ENCODE measurements around the gene CYP19A1.

The CYP19A1 gene

GRCh38 chr15:51226576-51227210, 111.7 kb downstream of the CYP19A1 start:
- Histone ChIP-seq H3K9ac (ENCODE audit: low read length) (no peak overlapping the region), H2AFZ (ENCODE audit: insufficient read depth, low read length, poor library complexity) (no peak overlapping the region), H2BK12ac (ENCODE audit: low read length) (no peak overlapping the region), H3K4ac (ENCODE audit: low read depth, low read length) (no peak overlapping the region), H3K23ac (ENCODE audit: low read length) (no peak overlapping the region), H3K4me2 (ENCODE audit: low read length) (no peak overlapping the region), H2BK120ac (ENCODE audit: insufficient read depth, low read length, poor library complexity) (no peak overlapping the region), H4K12ac (ENCODE audit: low read depth, low read length) (no peak overlapping the region), H2BK5ac (ENCODE audit: low read depth, low read length, poor library complexity) (no peak overlapping the region), H3K14ac (ENCODE audit: low read length) (no peak overlapping the region), H3K4me3 (ENCODE audit: low read depth, low read length) (no peak overlapping the region), H4K8ac (ENCODE audit: low read depth, low read length) (no peak overlapping the region), H2AK5ac (ENCODE audit: low read length) (no peak overlapping the region), H3K79me1 (ENCODE audit: low read length) (no peaks in the 10 kb centered on the region), H3K27ac (ENCODE audit: low read depth, low read length) (no peak overlapping the region), H3K79me2 (ENCODE audit: control insufficient read depth, insufficient read depth, low read length, poor library complexity) (no peaks in the 10 kb centered on the region), H3K4me1 (ENCODE audit: control insufficient read depth in 1 of 2, insufficient read depth in 2 of 2, low read length in 2 of 2) (peaks cover 0 to 4% of the 10 kb centered on the region in 2 experiments), H3K36me3 (ENCODE audit: control insufficient read depth in 1 of 2, insufficient read depth in 2 of 2, low read length in 2 of 2) (peaks cover 2 to 3% of the 10 kb centered on the region in 2 experiments), H3K27me3 (ENCODE audit: insufficient read depth, low read length) (no peaks in the 10 kb centered on the region), H3K18ac (ENCODE audit: low read length) (no peak overlapping the region), H4K91ac (ENCODE audit: low read depth, low read length) (no peak overlapping the region), H3K9me3 (ENCODE audit: insufficient read depth, low read depth, low read length) (peaks cover 2% of the 10 kb centered on the region)
- no peak for DNase-seq
- WGBS (ENCODE audit: extremely low coverage, insufficient coverage, insufficient read length), result no CpG with 5 or more reads among the region's 6 CpGs

GRCh38 chr15:51224428-51224827, 114.0 kb downstream of the CYP19A1 start:
- peaks cover 0 to 4% of the 10 kb centered on the region in 2 experiments for H3K4me1 ChIP-seq (ENCODE audit: control insufficient read depth in 1 of 2, insufficient read depth in 2 of 2, low read length in 2 of 2)
- no peak overlapping the region for H2AK5ac ChIP-seq (ENCODE audit: low read length)
- no peak overlapping the region for H3K27ac ChIP-seq (ENCODE audit: low read depth, low read length)
- H3K4me3 ChIP-seq (ENCODE audit: low read depth, low read length), result no peak overlapping the region
- H4K91ac ChIP-seq (ENCODE audit: low read depth, low read length), result no peak overlapping the region
- peaks cover 2 to 3% of the 10 kb centered on the region in 2 experiments for H3K36me3 ChIP-seq (ENCODE audit: control insufficient read depth in 1 of 2, insufficient read depth in 2 of 2, low read length in 2 of 2)
- H2AFZ ChIP-seq (ENCODE audit: insufficient read depth, low read length, poor library complexity), result no peak overlapping the region
- no peak overlapping the region for H2BK120ac ChIP-seq (ENCODE audit: insufficient read depth, low read length, poor library complexity)
- H3K4ac ChIP-seq (ENCODE audit: low read depth, low read length), result no peak overlapping the region
- peaks cover 2% of the 10 kb centered on the region for H3K9me3 ChIP-seq (ENCODE audit: insufficient read depth, low read depth, low read length)
- no peak overlapping the region for H3K18ac ChIP-seq (ENCODE audit: low read length)
- H3K23ac ChIP-seq (ENCODE audit: low read length), result no peak overlapping the region
- H3K79me2 ChIP-seq (ENCODE audit: control insufficient read depth, insufficient read depth, low read length, poor library complexity), result no peaks in the 10 kb centered on the region
- H3K27me3 ChIP-seq (ENCODE audit: insufficient read depth, low read length), result no peaks in the 10 kb centered on the region
- no peak overlapping the region for H3K4me2 ChIP-seq (ENCODE audit: low read length)
- no peak overlapping the region for H3K9ac ChIP-seq (ENCODE audit: low read length)
- no peak overlapping the region for H3K14ac ChIP-seq (ENCODE audit: low read length)
- no peaks in the 10 kb centered on the region for H3K79me1 ChIP-seq (ENCODE audit: low read length)
- no peak overlapping the region for H2BK5ac ChIP-seq (ENCODE audit: low read depth, low read length, poor library complexity)
- no peak overlapping the region for H4K8ac ChIP-seq (ENCODE audit: low read depth, low read length)
- DNase-seq, result no peak
- no peak overlapping the region for H2BK12ac ChIP-seq (ENCODE audit: low read length)
- no peak overlapping the region for H4K12ac ChIP-seq (ENCODE audit: low read depth, low read length)

DNA sequence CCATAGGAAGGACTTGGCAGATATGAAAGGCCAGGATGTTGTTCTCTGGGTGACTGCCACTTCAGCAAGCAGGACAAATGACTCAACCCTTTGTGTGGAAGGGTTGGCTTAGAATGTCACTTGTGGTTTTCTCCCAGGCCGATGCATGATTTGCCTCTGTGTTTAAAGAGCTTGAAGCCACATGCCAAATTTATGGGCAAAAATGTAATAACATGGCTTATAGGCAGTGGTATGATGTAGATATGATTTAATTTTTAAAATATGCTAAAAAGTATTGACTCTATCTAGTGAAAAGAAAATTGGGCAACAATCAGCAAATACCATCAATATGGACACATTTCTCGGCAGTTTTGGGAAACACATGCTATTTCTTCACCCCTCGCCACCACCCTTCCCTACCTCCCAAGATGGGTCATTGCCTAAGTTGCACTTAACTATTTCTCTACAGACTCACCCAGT, 114.6 kb downstream of the CYP19A1 start:
- Histone ChIP-seq H4K8ac (ENCODE audit: low read depth, low read length) (no peak overlapping the region), H2AK5ac (ENCODE audit: low read length) (no peak overlapping the region), H3K4me2 (ENCODE audit: low read length) (no peak overlapping the region), H2BK12ac (ENCODE audit: low read length) (no peak overlapping the region), H3K27me3 (ENCODE audit: insufficient read depth, low read length) (no peaks in the 10 kb centered on the region), H3K18ac (ENCODE audit: low read length) (no peak overlapping the region), H2BK5ac (ENCODE audit: low read depth, low read length, poor library complexity) (no peak overlapping the region), H3K79me1 (ENCODE audit: low read length) (no peaks in the 10 kb centered on the region), H3K27ac (ENCODE audit: low read depth, low read length) (no peak overlapping the region), H3K36me3 (ENCODE audit: control insufficient read depth in 1 of 2, insufficient read depth in 2 of 2, low read length in 2 of 2) (peaks cover 2 to 3% of the 10 kb centered on the region in 2 experiments), H3K9me3 (ENCODE audit: insufficient read depth, low read depth, low read length) (peaks cover 2% of the 10 kb centered on the region), H4K12ac (ENCODE audit: low read depth, low read length) (no peak overlapping the region), H2AFZ (ENCODE audit: insufficient read depth, low read length, poor library complexity) (no peak overlapping the region), H3K9ac (ENCODE audit: low read length) (no peak overlapping the region), H3K4me1 (ENCODE audit: control insufficient read depth in 1 of 2, insufficient read depth in 2 of 2, low read length in 2 of 2) (peaks cover 0 to 4% of the 10 kb centered on the region in 2 experiments), H4K91ac (ENCODE audit: low read depth, low read length) (no peak overlapping the region), H3K23ac (ENCODE audit: low read length) (no peak overlapping the region), H3K14ac (ENCODE audit: low read length) (no peak overlapping the region), H3K79me2 (ENCODE audit: control insufficient read depth, insufficient read depth, low read length, poor library complexity) (no peaks in the 10 kb centered on the region), H3K4ac (ENCODE audit: low read depth, low read length) (no peak overlapping the region), H3K4me3 (ENCODE audit: low read depth, low read length) (no peak overlapping the region), H2BK120ac (ENCODE audit: insufficient read depth, low read length, poor library complexity) (no peak overlapping the region)
- no CpG with 5 or more reads among the region's 3 CpGs for WGBS (ENCODE audit: extremely low coverage, insufficient coverage, insufficient read length)
- peak; percentile 19 to 71 for DNase-seq

DNA sequence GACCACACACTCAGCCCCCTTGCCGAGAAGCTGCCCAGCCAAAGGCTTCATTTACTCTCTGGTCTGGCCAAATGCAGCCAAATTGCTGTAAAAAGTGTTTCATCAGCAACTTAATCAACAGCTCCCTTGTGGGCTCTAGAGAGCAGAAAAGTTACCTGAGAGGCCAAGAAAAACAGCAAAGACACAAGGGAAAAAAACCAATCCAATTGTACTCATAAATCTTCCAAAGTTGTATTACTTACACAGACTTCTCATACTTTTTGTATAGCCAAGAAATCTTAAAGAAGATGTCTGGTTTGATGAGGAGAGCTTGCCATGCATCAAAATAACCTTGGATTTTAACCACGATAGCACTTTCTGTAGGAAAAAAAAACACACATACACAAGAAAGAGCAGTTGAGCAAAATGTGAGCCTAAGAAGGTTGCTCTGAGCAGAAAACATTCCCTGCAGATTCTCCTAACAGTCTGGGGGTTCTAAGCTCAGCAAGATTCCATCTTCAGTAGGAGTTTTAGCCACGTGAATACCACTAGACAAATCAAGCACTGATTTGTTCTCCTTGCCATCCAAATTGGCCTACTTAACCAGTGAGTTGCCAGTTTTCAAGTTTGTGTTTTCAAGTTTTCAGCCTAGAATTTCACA, 120.0 kb downstream of the CYP19A1 start:
- Histone ChIP-seq H3K18ac (ENCODE audit: low read length) (no peak overlapping the region), H2BK12ac (ENCODE audit: low read length) (no peak overlapping the region), H3K27ac (ENCODE audit: low read depth, low read length) (no peak overlapping the region), H3K9me3 (ENCODE audit: insufficient read depth, low read depth, low read length) (peaks cover 2% of the 10 kb centered on the region), H3K4me1 (ENCODE audit: control insufficient read depth in 1 of 2, insufficient read depth in 2 of 2, low read length in 2 of 2) (no peaks in the 10 kb centered on the region), H3K79me1 (ENCODE audit: low read length) (no peaks in the 10 kb centered on the region), H3K4ac (ENCODE audit: low read depth, low read length) (no peak overlapping the region), H4K12ac (ENCODE audit: low read depth, low read length) (no peak overlapping the region), H3K79me2 (ENCODE audit: control insufficient read depth, insufficient read depth, low read length, poor library complexity) (no peaks in the 10 kb centered on the region), H3K9ac (ENCODE audit: low read length) (no peak overlapping the region), H2BK5ac (ENCODE audit: low read depth, low read length, poor library complexity) (no peak overlapping the region), H4K91ac (ENCODE audit: low read depth, low read length) (no peak overlapping the region), H2BK120ac (ENCODE audit: insufficient read depth, low read length, poor library complexity) (no peak overlapping the region), H3K36me3 (ENCODE audit: control insufficient read depth in 1 of 2, insufficient read depth in 2 of 2, low read length in 2 of 2) (peaks cover 0 to 4% of the 10 kb centered on the region in 2 experiments), H3K14ac (ENCODE audit: low read length) (no peak overlapping the region), H3K4me3 (ENCODE audit: low read depth, low read length) (no peak overlapping the region), H2AK5ac (ENCODE audit: low read length) (no peak overlapping the region), H3K23ac (ENCODE audit: low read length) (no peak overlapping the region), H3K4me2 (ENCODE audit: low read length) (no peak overlapping the region), H4K8ac (ENCODE audit: low read depth, low read length) (no peak overlapping the region), H2AFZ (ENCODE audit: insufficient read depth, low read length, poor library complexity) (no peak overlapping the region), H3K27me3 (ENCODE audit: insufficient read depth, low read length) (no peaks in the 10 kb centered on the region)
- no CpG with 5 or more reads among the region's 3 CpGs for WGBS (ENCODE audit: extremely low coverage, insufficient coverage, insufficient read length)
- no peak for DNase-seq

Data from trophoblast cell (in vitro differentiated cells and primary cell).